ENCODE data around the gene RIT2.

The RIT2 gene

GRCh38 chr18:42977982-42978637 lies 137.4 kb downstream of the RIT2 start:
- no peaks in the 10 kb centered on the region for H3K36me3 Mint-ChIP-seq (ENCODE audit: low read depth)
- no peaks in the 10 kb centered on the region for H3K9me3 Mint-ChIP-seq
- H3K4me3 Mint-ChIP-seq: no peak overlapping the region
- peaks cover 12% of the 10 kb centered on the region for H3K4me1 Mint-ChIP-seq
- DNase-seq: no peak
- no peak for TF ChIP-seq CTCF (IDR thresholded peaks at IDR 0.05)
- H3K27me3 Mint-ChIP-seq (ENCODE audit: low read depth, poor library complexity): no peaks in the 10 kb centered on the region
- no peak overlapping the region for H3K27ac Mint-ChIP-seq

GRCh38 chr18:42976869-42977590 lies 138.5 kb downstream of the RIT2 start:
- H3K36me3 Mint-ChIP-seq (ENCODE audit: low read depth): no peaks in the 10 kb centered on the region
- H3K9me3 Mint-ChIP-seq: no peaks in the 10 kb centered on the region
- no peak for TF ChIP-seq CTCF (IDR thresholded peaks at IDR 0.05)
- H3K27ac Mint-ChIP-seq: peak overlapping the region; percentile 6
- no peak overlapping the region for H3K4me3 Mint-ChIP-seq
- DNase-seq: no peak
- H3K27me3 Mint-ChIP-seq (ENCODE audit: low read depth, poor library complexity): no peaks in the 10 kb centered on the region
- H3K4me1 Mint-ChIP-seq: peaks cover 12% of the 10 kb centered on the region

GRCh38 chr18:42969366-42969765 lies 146.1 kb downstream of the RIT2 start:
- Mint-ChIP-seq H3K9me3 (no peaks in the 10 kb centered on the region), H3K4me3 (no peak overlapping the region), H3K4me1 (no peaks in the 10 kb centered on the region)

GRCh38 chr18:42961298-42961697 lies 154.2 kb downstream of the RIT2 start:
- H3K27me3 Mint-ChIP-seq (ENCODE audit: low read depth, poor library complexity): no peaks in the 10 kb centered on the region
- DNase-seq: no peak
- no peaks in the 10 kb centered on the region for H3K9me3 Mint-ChIP-seq
- H3K4me3 Mint-ChIP-seq: no peak overlapping the region
- no peak overlapping the region for H3K27ac Mint-ChIP-seq
- no peaks in the 10 kb centered on the region for H3K4me1 Mint-ChIP-seq
- no peak for TF ChIP-seq CTCF (IDR thresholded peaks at IDR 0.05)
- H3K36me3 Mint-ChIP-seq (ENCODE audit: low read depth): no peaks in the 10 kb centered on the region

More at GRCh38 chr18:42969366-42969765, 146.1 kb downstream of the RIT2 start:
- H3K36me3 Mint-ChIP-seq (ENCODE audit: low read depth): no peaks in the 10 kb centered on the region
- no peak overlapping the region for H3K27ac Mint-ChIP-seq
- no peak for DNase-seq
- no peak for TF ChIP-seq CTCF (IDR thresholded peaks at IDR 0.05)
- H3K27me3 Mint-ChIP-seq (ENCODE audit: low read depth, poor library complexity): no peaks in the 10 kb centered on the region

GRCh38 chr18:42959528-42959927 lies 156.0 kb downstream of the RIT2 start:
- no peaks in the 10 kb centered on the region for H3K36me3 Mint-ChIP-seq (ENCODE audit: low read depth)
- H3K4me1 Mint-ChIP-seq: no peaks in the 10 kb centered on the region
- H3K9me3 Mint-ChIP-seq: no peaks in the 10 kb centered on the region
- no peak for TF ChIP-seq CTCF (IDR thresholded peaks at IDR 0.05)
- DNase-seq: no peak
- no peaks in the 10 kb centered on the region for H3K27me3 Mint-ChIP-seq (ENCODE audit: low read depth, poor library complexity)
- H3K27ac Mint-ChIP-seq: no peak overlapping the region
- H3K4me3 Mint-ChIP-seq: no peak overlapping the region

- Mint-ChIP-seq H3K4me1 (no peaks in the 10 kb centered on the region), H3K36me3 (ENCODE audit: low read depth) (no peaks in the 10 kb centered on the region), H3K27ac (no peak overlapping the region), H3K4me3 (no peak overlapping the region), H3K27me3 (ENCODE audit: low read depth, poor library complexity) (no peaks in the 10 kb centered on the region), H3K9me3 (no peaks in the 10 kb centered on the region)
- no peak for TF ChIP-seq CTCF (IDR thresholded peaks at IDR 0.05)
- no peak for DNase-seq
Measured at GRCh38 chr18:42958353-42958752, 157.1 kb downstream of the RIT2 start.

Data from nephron progenitor cell (in vitro differentiated cells).